ENCODE results near the gene ZZZ3. TPM values are rescaled to one million over a fixed set of nuclear protein-coding genes. Genes with fewer than 3 reads are reported as not detected.

The ZZZ3 gene
- total RNA-seq, 2 experiments from 2014 or later, result 36.9 to 38.5 TPM

GRCh38 chr1:77658271-77658670 is 24.2 kb downstream of the ZZZ3 start:
- Histone ChIP-seq H3K9me3 (ENCODE audit: control insufficient read depth in 1 of 2, insufficient read depth in 1 of 2, low read length in 2 of 2) (peaks cover 0 to 5% of the 10 kb centered on the region in 2 experiments), H3K4me1 (ENCODE audit: insufficient read depth, low read length) (peaks cover 5% of the 10 kb centered on the region), H3K4me3 (ENCODE audit: low read length) (no peak overlapping the region), H3K36me3 (ENCODE audit: insufficient read depth, low read length) (peaks cover 8% of the 10 kb centered on the region), H3K27ac (ENCODE audit: low read depth in 1 of 2, low read length in 2 of 2) (no peak overlapping the region), H3K27me3 (ENCODE audit: control insufficient read depth in 1 of 2, insufficient read depth in 2 of 2, low read length in 2 of 2) (no peaks in the 10 kb centered on the region)
- no peak for DNase-seq
- Mint-ChIP-seq H3K9me3 (no peaks in the 10 kb centered on the region), H3K27ac (no peak overlapping the region), H3K27me3 (no peaks in the 10 kb centered on the region), H3K4me1 (ENCODE audit: low read depth) (peaks cover 50% of the 10 kb centered on the region), H3K4me3 (no peak overlapping the region), H3K36me3 (ENCODE audit: low read depth) (peaks cover 35% of the 10 kb centered on the region)
- intact Hi-C loops (cut with DNase I, micrococcal nuclease), result no loop called here
- CTCF ChIA-PET, result no interaction called here
- TF ChIP-seq CTCF (IDR thresholded peaks at IDR 0.05), result no peak
- no peak for ATAC-seq (ENCODE audit: poor library complexity)
- POLR2A ChIA-PET, result no interaction called here

GRCh38 chr1:77655431-77655974 is 27.0 kb downstream of the ZZZ3 start:
- Mint-ChIP-seq H3K4me1 (ENCODE audit: low read depth) (peaks cover 53% of the 10 kb centered on the region), H3K9me3 (peaks cover 2% of the 10 kb centered on the region), H3K27ac (peak overlapping the region; percentile 74), H3K36me3 (ENCODE audit: low read depth) (peaks cover 58% of the 10 kb centered on the region), H3K4me3 (no peak overlapping the region), H3K27me3 (no peaks in the 10 kb centered on the region)
- H3K27me3 ChIP-seq (ENCODE audit: control insufficient read depth in 1 of 2, insufficient read depth in 2 of 2, low read length in 2 of 2), result no peaks in the 10 kb centered on the region
- intact Hi-C loops (cut with DNase I, micrococcal nuclease), result no loop called here
- no peak overlapping the region for H3K4me3 ChIP-seq (ENCODE audit: low read length)
- ChIA-PET POLR2A (no interaction called here), CTCF (no interaction called here)
- H3K4me1 ChIP-seq (ENCODE audit: insufficient read depth, low read length), result peaks cover 5% of the 10 kb centered on the region
- ATAC-seq (ENCODE audit: poor library complexity) (no peak), DNase-seq (no peak)
- TF ChIP-seq CTCF (IDR thresholded peaks at IDR 0.05), result no peak
- no peak overlapping the region for H3K27ac ChIP-seq (ENCODE audit: low read depth in 1 of 2, low read length in 2 of 2)
- H3K36me3 ChIP-seq (ENCODE audit: insufficient read depth, low read length), result peaks cover 8% of the 10 kb centered on the region
- peaks cover 9 to 11% of the 10 kb centered on the region in 2 experiments for H3K9me3 ChIP-seq (ENCODE audit: control insufficient read depth in 1 of 2, insufficient read depth in 1 of 2, low read length in 2 of 2)

GRCh38 chr1:77652970-77653516 is 29.4 kb downstream of the ZZZ3 start:
- H3K4me1 ChIP-seq (ENCODE audit: insufficient read depth, low read length), result peaks cover 5% of the 10 kb centered on the region
- POLR2A ChIA-PET, result no interaction called here
- intact Hi-C loops (cut with DNase I, micrococcal nuclease), result no loop called here
- peaks cover 22% of the 10 kb centered on the region in 2 experiments for H3K9me3 ChIP-seq (ENCODE audit: control insufficient read depth in 1 of 2, insufficient read depth in 1 of 2, low read length in 2 of 2)
- TF ChIP-seq CTCF (IDR thresholded peaks at IDR 0.05), result no peak
- H3K27ac ChIP-seq (ENCODE audit: low read depth in 1 of 2, low read length in 2 of 2), result no peak overlapping the region
- H3K4me3 ChIP-seq (ENCODE audit: low read length), result no peak overlapping the region
- no peak for DNase-seq
- H3K4me1 Mint-ChIP-seq (ENCODE audit: low read depth), result peaks cover 46% of the 10 kb centered on the region
- no peak for ATAC-seq (ENCODE audit: poor library complexity)
- CTCF ChIA-PET, result no interaction called here
- peaks cover 8% of the 10 kb centered on the region for H3K36me3 ChIP-seq (ENCODE audit: insufficient read depth, low read length)
- no peaks in the 10 kb centered on the region for H3K27me3 Mint-ChIP-seq
- H3K9me3 Mint-ChIP-seq, result peaks cover 12% of the 10 kb centered on the region
- H3K27ac Mint-ChIP-seq, result peak overlapping the region; percentile 25
- H3K4me3 Mint-ChIP-seq, result no peak overlapping the region
- H3K36me3 Mint-ChIP-seq (ENCODE audit: low read depth), result peaks cover 77% of the 10 kb centered on the region
- H3K27me3 ChIP-seq (ENCODE audit: control insufficient read depth in 1 of 2, insufficient read depth in 2 of 2, low read length in 2 of 2), result no peaks in the 10 kb centered on the region

Data from CD4-positive, alpha-beta T cell (primary cell).